Chondrocyte (in vitro differentiated cells): ENCODE data around the gene UVSSA. TPM values are rescaled to one million over a fixed set of nuclear protein-coding genes. Genes with fewer than 3 reads are reported as not detected.
"Not testable (repeated sequence)": the region's sequence is repeated elsewhere in the genome, so short reads cannot be mapped to it uniquely, and the experiment has no call there.

ENCODE experiments used
- DNase-seq: peaks from one replicate; pipeline ENCODE4 v3.0.0; 2021; ENCODE audit warnings: mixed read lengths, low spot score
- H3K27ac Mint-ChIP-seq: one replicate; pipeline ENCODE4 v1.8.0; 2021; ENCODE audit warnings: mild to moderate bottlenecking, moderate library complexity, mixed read lengths; ENCODE audit not compliant: unreplicated experiment
- H3K27me3 Mint-ChIP-seq: 2 replicates; pipeline ENCODE4 v1.8.0; 2021; ENCODE audit warnings: low read depth, mixed read lengths
- H3K36me3 Mint-ChIP-seq: 2 replicates; pipeline ENCODE4 v1.8.0; 2021; ENCODE audit warnings: low read depth, mixed read lengths
- H3K4me1 Mint-ChIP-seq: 2 replicates; pipeline ENCODE4 v1.8.0; 2021; ENCODE audit warnings: low read depth, mild to moderate bottlenecking, mixed read lengths
- H3K4me3 Mint-ChIP-seq: one replicate; pipeline ENCODE4 v1.8.0; 2021; ENCODE audit warnings: mild to moderate bottlenecking, moderate library complexity, mixed read lengths; ENCODE audit not compliant: unreplicated experiment
- H3K9me3 Mint-ChIP-seq: 2 replicates; pipeline ENCODE4 v1.8.0; 2021; ENCODE audit warnings: low read depth, mixed read lengths
- CTCF ChIP-seq: fragments of 200-600 bp; sonication (generic); IDR thresholded peaks from 2 replicates; pipeline ENCODE4 v1.5.0; 2021; ENCODE audit warnings: antibody characterized with exemption, mild to moderate bottlenecking, moderate library complexity
- total RNA-seq: library from RNA; stranded (reverse); gene quantifications from 3 replicates; pipeline ENCODE4 v1.2.1, GENCODE V29; 2021

UVSSA gene
- total RNA-seq, 1 donor from 2014 or later, result 20.9 TPM

- Mint-ChIP-seq H3K4me1 (no peaks in the 10 kb centered on the region), H3K27ac (no peak overlapping the region), H3K4me3 (no peak overlapping the region), H3K36me3 (peaks cover 12% of the 10 kb centered on the region), H3K27me3 (no peaks in the 10 kb centered on the region), H3K9me3 (peaks cover 3% of the 10 kb centered on the region)
- peak; percentile 87 for DNase-seq
- TF ChIP-seq CTCF, result no peak
Measured at GRCh38 chr4:1382776-1383727, 36.0 kb downstream of the UVSSA start.

- no peak overlapping the region for H3K27ac Mint-ChIP-seq
- no peak overlapping the region for H3K4me3 Mint-ChIP-seq
- peaks cover 20% of the 10 kb centered on the region for H3K36me3 Mint-ChIP-seq
- TF ChIP-seq CTCF, result no peak
- no peaks in the 10 kb centered on the region for H3K27me3 Mint-ChIP-seq
- H3K4me1 Mint-ChIP-seq, result no peaks in the 10 kb centered on the region
- H3K9me3 Mint-ChIP-seq, result peaks cover 11% of the 10 kb centered on the region
- DNase-seq, result peak; percentile 85
Measured at GRCh38 chr4:1383728-1384591, 37.0 kb downstream of the UVSSA start.

GRCh38 chr4:1384675-1385372 lies 37.8 kb downstream of the UVSSA start:
- no peak overlapping the region for H3K4me3 Mint-ChIP-seq
- H3K36me3 Mint-ChIP-seq, result peaks cover 24% of the 10 kb centered on the region
- H3K4me1 Mint-ChIP-seq, result no peaks in the 10 kb centered on the region
- peaks cover 16% of the 10 kb centered on the region for H3K9me3 Mint-ChIP-seq
- peak; percentile 89 for DNase-seq
- no peak overlapping the region for H3K27ac Mint-ChIP-seq
- H3K27me3 Mint-ChIP-seq, result no peaks in the 10 kb centered on the region
- TF ChIP-seq CTCF, result no peak

GRCh38 chr4:1385373-1386340 lies 38.6 kb downstream of the UVSSA start:
- DNase-seq, result peak; percentile 90
- Mint-ChIP-seq H3K27ac (no peak overlapping the region), H3K9me3 (peaks cover 16% of the 10 kb centered on the region), H3K4me1 (no peaks in the 10 kb centered on the region), H3K4me3 (no peak overlapping the region), H3K36me3 (peaks cover 25% of the 10 kb centered on the region), H3K27me3 (no peaks in the 10 kb centered on the region)
- TF ChIP-seq CTCF, result no peak

- peaks cover 16% of the 10 kb centered on the region for H3K9me3 Mint-ChIP-seq
- H3K36me3 Mint-ChIP-seq, result peaks cover 24% of the 10 kb centered on the region
- DNase-seq, H3K4me3 Mint-ChIP-seq, H3K27me3 Mint-ChIP-seq, H3K4me1 Mint-ChIP-seq, H3K27ac Mint-ChIP-seq: not testable (repeated sequence)
Measured at GRCh38 chr4:1393363-1393762, 46.4 kb downstream of the UVSSA start.
